Measurements from ENCODE around the gene EPS8.

The EPS8 gene

GRCh38 chr12:15710860-15711510, 78.2 kb downstream of the EPS8 start:
- no peak for TF ChIP-seq CTCF (conservative IDR thresholded peaks at IDR 0.05; ENCODE audit: low read depth, low read length)
- no peak for DNase-seq (ENCODE audit: low read depth)
- no peak overlapping the region for H3K4me3 ChIP-seq (ENCODE audit: low read length)

DNA sequence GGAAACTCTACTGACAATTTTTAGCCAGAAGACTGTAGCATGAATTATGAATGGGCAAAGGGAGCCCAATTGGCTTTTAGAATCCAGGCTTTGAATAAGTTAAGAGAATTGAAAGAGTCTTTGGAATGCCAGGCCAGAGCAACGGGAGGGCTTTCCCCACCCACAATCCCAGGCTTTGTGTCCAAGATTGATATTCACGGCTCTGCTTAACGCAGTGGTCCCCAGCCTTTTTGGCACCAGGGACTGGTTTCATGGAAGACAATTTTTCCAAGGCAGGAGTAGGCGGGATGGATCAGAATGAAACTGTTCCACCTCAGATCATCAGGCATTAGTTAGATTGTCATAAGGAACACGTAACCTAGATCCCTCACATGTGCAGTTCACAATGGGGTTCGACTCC, 79.6 kb downstream of the EPS8 start:
- DNase-seq (ENCODE audit: low read depth): no peak
- no peak for TF ChIP-seq CTCF (conservative IDR thresholded peaks at IDR 0.05; ENCODE audit: low read depth, low read length)
- H3K4me3 ChIP-seq (ENCODE audit: low read length): no peak overlapping the region

DNA sequence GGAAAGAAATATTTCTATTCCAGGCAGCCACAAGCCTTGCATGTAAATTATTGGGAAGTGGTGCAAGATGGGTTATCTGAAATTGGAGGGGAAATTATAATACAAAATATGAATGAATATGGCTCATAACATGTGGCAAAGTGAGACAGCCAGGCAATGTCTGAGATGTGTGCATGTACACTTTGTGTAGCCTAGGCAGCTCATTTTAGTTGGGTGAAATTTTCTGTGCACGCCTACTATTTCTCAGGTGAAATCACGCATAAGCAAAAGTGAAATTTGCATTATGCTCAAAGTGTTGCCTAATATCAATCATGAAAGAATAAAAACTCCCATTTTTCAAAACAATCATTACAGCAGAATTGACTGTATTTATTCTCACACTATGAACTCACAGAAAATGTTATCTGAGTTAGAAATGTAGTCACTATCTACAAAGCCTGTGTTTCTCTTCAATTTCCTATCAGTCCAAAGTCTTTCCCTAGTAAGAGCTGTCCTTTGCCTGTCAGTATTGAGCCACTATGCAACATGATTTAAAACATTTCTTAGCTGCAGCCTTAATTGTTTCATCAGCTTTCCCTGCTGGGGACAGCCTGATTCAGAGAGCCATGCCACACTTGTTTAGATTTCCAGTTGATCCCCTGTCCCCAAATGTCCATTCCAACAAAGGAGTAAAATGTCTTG, 80.7 kb downstream of the EPS8 start:
- no peak for TF ChIP-seq CTCF (conservative IDR thresholded peaks at IDR 0.05; ENCODE audit: low read depth, low read length)
- DNase-seq (ENCODE audit: low read depth): no peak
- no peak overlapping the region for H3K4me3 ChIP-seq (ENCODE audit: low read length)

DNA sequence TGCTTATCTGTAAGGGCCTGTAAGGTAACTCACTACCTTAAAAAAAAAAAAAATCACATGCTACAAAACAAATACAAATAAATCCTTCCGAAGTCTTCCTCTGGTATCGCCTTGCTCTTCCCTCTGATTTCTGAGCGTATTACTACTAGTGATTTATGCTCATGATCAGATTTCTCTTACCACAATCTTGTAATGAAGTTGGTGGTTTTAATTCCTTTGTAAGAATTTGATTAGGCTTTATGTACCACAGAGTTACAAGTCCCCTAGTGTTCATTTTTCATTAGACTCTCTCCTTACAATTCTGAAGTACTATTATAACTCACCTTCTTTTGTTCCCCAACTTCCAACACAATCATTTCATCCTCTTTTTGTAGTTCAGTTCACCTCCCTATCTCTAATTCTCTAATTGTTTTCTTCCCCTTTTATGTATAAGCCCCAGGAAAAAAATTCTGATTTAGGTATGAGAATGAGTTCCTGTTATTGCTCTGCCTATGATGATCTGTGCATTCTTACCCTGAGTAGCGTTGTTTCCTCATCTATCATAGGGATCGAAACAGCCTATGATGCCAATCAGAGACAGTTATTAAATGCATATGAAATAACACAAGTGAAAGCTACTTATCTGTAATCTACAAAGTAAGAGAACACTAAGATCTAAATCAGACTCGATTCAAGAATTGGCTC, 81.5 kb downstream of the EPS8 start:
- no peak for TF ChIP-seq CTCF (conservative IDR thresholded peaks at IDR 0.05; ENCODE audit: low read depth, low read length)
- DNase-seq (ENCODE audit: low read depth): no peak
- H3K4me3 ChIP-seq (ENCODE audit: low read length): no peak overlapping the region

DNA sequence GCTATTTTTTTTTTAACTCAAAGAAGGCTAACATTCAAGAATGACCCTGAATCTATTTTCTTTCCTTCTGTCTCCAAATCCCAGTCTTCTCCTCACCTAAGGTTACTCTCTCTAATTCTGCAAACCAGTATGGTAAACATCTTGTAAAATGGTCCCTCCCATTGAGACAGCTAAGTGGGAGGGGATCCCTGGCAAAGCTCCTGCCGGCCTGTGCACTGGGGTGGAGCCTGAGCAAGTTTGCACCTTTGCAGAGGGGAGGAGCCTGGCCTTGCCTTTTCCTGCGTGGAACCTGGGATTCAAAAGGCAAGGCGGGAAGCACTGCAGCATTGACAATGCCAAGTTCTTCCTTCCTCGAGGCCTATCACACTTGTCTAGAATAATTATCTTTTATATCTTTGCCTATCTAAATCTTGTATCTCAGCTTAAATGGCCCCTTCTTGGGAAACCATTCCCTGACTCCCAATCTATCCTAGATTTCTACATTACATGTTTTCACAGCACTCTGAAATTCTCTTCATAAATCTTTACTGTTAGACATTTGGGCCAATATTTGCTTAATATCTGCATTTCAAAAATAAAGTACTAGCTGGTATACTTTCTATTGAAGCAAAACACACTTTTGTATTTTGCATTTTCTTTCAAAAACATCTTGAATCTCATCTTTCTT, 83.0 kb downstream of the EPS8 start:
- no peak for TF ChIP-seq CTCF (conservative IDR thresholded peaks at IDR 0.05; ENCODE audit: low read depth, low read length)
- DNase-seq (ENCODE audit: low read depth): no peak

GRCh38 chr12:15705606-15706005, 83.6 kb downstream of the EPS8 start:
- TF ChIP-seq CTCF (conservative IDR thresholded peaks at IDR 0.05; ENCODE audit: low read depth, low read length): no peak
- DNase-seq (ENCODE audit: low read depth): no peak

More for the DNA sequence above, 83.0 kb downstream of the EPS8 start:
- no peak overlapping the region for H3K4me3 ChIP-seq (ENCODE audit: low read length)

More at GRCh38 chr12:15705606-15706005, 83.6 kb downstream of the EPS8 start:
- no peak overlapping the region for H3K4me3 ChIP-seq (ENCODE audit: low read length)

All from retinal pigment epithelial cell (primary cell).